AG04450 (cell line): ENCODE results near the gene TYW1. TPM values are rescaled to one million over a fixed set of nuclear protein-coding genes. Genes with fewer than 3 reads are reported as not detected.
"Not testable (repeated sequence)": the region's sequence is repeated elsewhere in the genome, so short reads cannot be mapped to it uniquely, and the experiment has no call there.

Source experiments
- CTCF ChIA-PET: fragments of 300-600, 350-600 bp; formaldehyde crosslinking; extraction: SDS; loops from one replicate; lab custom pipeline; 2022; ENCODE audit warnings: antibody characterized with exemption, inconsistent platforms; lab: Charles Lee
- POLR2A ChIA-PET: fragments of 350-600 bp; formaldehyde crosslinking; extraction: SDS; loops from one replicate; lab custom pipeline; 2021; ENCODE audit warnings: antibody characterized with exemption, inconsistent platforms; lab: Yijun Ruan, JAX
- DNase-seq: peaks from one replicate; pipeline ENCODE4 v3.0.0-alpha.2; 2011; ENCODE audit warnings: low read depth, low spot score
- H3K27ac ChIP-seq: one replicate; pipeline ENCODE4 v1.5.1; 2012; ENCODE audit warnings: low read depth, low read length, control low read depth
- H3K27me3 ChIP-seq: one replicate; pipeline ENCODE4 v1.6.0; 2012; ENCODE audit warnings: low read length; ENCODE audit not compliant: control insufficient read depth, insufficient read depth
- H3K4me3 ChIP-seq: 2 replicates; pipeline ENCODE4 v1.5.1; 2011; ENCODE audit warnings: mild to moderate bottlenecking, low read depth, low read length, control low read depth
- H3K9me3 ChIP-seq: 2 replicates; pipeline ENCODE4 v1.5.1; 2012; ENCODE audit warnings: low read length; ENCODE audit not compliant: control insufficient read depth, insufficient read depth
- polyA plus RNA-seq: library from polyadenylated mRNA; depleted of rRNA; stranded (reverse); fragments of >200 nt; gene quantifications from 2 replicates; pipeline ENCODE4 v1.2.3, GENCODE V29; 2011
- TF ChIP-seq, protein P1 (sequence below): IDR thresholded peaks from 2 replicates; pipeline ENCODE4 v1.5.1; 2011; ENCODE audit warnings: low read depth, low read length, control low read depth, inconsistent platforms

TYW1 gene
- polyA plus RNA-seq, 1 experiment = 19.5 TPM

DNA sequence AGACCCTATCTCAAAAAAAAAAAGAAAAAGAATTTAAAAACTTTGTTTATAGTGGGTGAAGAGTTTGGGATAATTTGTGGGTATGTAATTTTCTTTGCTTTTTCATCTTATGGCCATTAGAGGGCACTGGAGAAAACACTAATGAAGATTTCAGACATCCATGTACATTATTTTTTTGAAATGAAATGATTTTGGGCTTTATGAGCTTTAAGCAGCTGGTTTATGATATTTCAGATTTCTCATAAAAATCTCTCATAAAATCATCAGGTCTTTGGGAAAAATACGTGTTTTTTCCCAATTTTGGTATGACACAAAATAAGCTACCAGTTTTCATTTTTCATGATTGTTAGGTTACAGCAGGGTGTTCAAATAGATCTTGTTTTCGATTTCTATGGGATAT, 44.2 kb downstream of the TYW1 start:
- POLR2A ChIA-PET, H3K9me3 ChIP-seq, H3K27ac ChIP-seq, H3K27me3 ChIP-seq, DNase-seq, H3K4me3 ChIP-seq: not testable (repeated sequence)
- CTCF ChIA-PET = interaction anchor here (0.8 to 1.5 kb wide), 4 partner anchors 11 to 256 kb away, joined by 3 to 4 read pairs (median 4); no protein-coding TSS in a partner anchor
- TF ChIP-seq, protein P1, sequence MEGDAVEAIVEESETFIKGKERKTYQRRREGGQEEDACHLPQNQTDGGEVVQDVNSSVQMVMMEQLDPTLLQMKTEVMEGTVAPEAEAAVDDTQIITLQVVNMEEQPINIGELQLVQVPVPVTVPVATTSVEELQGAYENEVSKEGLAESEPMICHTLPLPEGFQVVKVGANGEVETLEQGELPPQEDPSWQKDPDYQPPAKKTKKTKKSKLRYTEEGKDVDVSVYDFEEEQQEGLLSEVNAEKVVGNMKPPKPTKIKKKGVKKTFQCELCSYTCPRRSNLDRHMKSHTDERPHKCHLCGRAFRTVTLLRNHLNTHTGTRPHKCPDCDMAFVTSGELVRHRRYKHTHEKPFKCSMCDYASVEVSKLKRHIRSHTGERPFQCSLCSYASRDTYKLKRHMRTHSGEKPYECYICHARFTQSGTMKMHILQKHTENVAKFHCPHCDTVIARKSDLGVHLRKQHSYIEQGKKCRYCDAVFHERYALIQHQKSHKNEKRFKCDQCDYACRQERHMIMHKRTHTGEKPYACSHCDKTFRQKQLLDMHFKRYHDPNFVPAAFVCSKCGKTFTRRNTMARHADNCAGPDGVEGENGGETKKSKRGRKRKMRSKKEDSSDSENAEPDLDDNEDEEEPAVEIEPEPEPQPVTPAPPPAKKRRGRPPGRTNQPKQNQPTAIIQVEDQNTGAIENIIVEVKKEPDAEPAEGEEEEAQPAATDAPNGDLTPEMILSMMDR = peak; percentile 31; the same call in 1 of the 2 replicates

DNA sequence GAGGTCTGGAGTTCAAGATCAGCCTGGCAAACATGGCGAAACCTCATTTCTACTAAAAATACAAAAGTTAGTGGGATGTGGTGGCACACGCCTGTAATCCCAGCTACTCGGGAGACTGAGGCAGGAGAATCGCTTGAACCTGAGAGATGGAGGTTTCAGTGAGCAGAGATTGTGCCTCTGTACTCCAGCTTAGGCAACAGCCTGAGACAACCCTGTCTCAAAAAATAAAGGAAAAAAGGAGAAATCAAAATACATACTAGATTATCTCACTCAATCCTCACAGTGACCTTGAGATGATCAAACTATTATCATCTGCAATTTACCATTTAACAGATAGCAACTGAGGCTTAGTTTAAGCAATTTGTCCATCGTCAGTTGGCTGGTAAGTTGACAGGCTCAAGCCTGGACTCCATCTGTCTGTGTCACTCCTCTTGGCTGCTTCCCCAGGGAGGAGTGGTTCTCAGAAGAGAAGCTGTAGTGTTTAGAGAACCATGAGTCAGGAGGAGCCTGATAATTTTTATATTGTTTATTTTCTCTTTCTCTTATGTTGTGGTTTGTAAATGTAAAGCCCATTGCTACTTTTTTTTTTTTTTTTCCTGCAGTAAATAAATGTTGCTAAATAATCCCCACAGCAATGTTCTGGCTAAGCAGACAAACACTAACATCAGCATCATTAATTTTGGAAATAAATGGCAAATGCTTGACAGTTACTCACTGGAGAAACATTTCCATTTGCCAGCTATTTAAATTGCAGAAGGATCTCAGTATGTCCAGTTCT, 46.3 kb downstream of the TYW1 start:
- H3K9me3 ChIP-seq, H3K27ac ChIP-seq, CTCF ChIA-PET, H3K4me3 ChIP-seq, H3K27me3 ChIP-seq: not testable (repeated sequence)
- DNase-seq = peak; percentile 26
- POLR2A ChIA-PET = interaction anchor here (0.7 to 1.0 kb wide), 2 partner anchors 259 to 927 kb away, joined by 7 to 10 read pairs; no protein-coding TSS in a partner anchor

- CTCF ChIA-PET, H3K27me3 ChIP-seq, H3K4me3 ChIP-seq, DNase-seq, H3K9me3 ChIP-seq, H3K27ac ChIP-seq: not testable (repeated sequence)
- POLR2A ChIA-PET = interaction anchor here (0.7 to 1.0 kb wide), 2 partner anchors 259 to 928 kb away, joined by 7 to 10 read pairs; no protein-coding TSS in a partner anchor
Observed at GRCh38 chr7:67043559-67043930, 46.9 kb downstream of the TYW1 start.

DNA sequence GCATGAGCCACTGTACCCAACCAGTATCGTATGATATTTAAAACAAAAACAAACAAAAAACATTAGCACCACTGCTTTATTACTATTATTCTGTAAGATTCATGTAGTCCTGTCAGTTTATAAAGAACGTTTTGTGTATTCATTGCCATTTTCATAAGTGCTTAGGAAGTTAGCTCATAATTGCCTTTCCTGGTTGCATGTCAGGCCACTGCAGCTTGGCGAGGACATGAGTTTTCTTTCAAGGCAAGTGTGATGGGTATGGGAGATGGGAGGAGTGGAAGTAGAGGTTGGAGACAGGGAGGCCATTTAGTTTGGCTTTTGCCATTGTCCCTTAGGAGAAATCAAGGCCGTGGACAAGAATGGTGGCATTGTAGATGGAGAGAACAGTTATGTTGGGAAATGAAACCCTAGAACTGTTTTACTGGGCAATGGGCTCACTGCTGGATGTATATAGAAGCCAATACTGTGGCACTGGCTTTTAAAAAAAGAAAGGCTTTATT, 48.9 kb downstream of the TYW1 start:
- Histone ChIP-seq H3K27ac (no peak overlapping the region), H3K9me3 (no peaks in the 10 kb centered on the region), H3K4me3 (no peak overlapping the region), H3K27me3 (no peaks in the 10 kb centered on the region)
- CTCF ChIA-PET = no interaction called here
- no peak for DNase-seq
- POLR2A ChIA-PET = no interaction called here
- TF ChIP-seq, protein P1 = no peak

DNA sequence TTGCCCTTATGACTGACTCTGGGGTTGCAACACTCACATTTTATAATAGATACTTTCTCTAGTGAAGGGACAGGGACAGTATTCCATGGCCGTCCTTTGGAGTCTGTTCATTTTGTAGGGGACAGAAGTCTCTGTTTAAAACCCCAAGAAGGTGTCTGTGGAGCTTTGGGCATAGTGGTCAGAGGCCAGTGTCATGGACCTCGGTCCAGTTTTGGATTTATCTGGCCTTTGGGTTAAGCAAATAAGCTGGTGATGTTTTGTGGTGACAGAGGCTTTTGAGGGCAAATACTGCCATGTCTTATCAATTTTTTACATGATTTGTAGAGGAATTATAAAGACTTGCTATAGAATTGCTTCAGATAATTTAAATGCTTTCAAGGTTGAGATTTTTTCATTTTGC, 50.2 kb downstream of the TYW1 start:
- H3K27me3 ChIP-seq, H3K27ac ChIP-seq, DNase-seq, H3K9me3 ChIP-seq, H3K4me3 ChIP-seq, CTCF ChIA-PET: not testable (repeated sequence)
- POLR2A ChIA-PET = interaction anchor here (0.7 kb wide), 1 partner anchor 171 kb away, joined by 6 read pairs; no protein-coding TSS in a partner anchor

GRCh38 chr7:67049908-67050307, 53.3 kb downstream of the TYW1 start:
- DNase-seq, POLR2A ChIA-PET, H3K4me3 ChIP-seq, H3K27me3 ChIP-seq, CTCF ChIA-PET, H3K27ac ChIP-seq, H3K9me3 ChIP-seq: not testable (repeated sequence)

DNA sequence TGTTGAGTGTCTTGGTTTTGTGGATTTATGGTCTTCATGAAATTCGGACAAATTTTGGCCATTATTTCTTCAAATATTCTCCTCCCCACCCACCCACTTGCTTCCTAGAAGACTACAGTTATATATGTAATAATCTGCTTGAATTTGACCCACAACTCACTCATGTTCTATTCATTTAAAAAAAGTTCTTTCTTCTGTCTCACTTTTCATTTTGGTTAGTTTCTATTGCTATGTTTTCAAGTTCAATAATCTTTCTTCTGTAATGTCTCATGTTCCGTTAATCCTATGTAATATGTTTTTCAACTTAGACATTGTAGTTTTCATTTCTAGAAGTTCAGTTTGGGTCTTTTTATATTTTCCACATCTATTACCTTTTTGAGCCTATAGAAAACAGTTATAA, 55.5 kb downstream of the TYW1 start:
- DNase-seq, POLR2A ChIA-PET, H3K27ac ChIP-seq, H3K9me3 ChIP-seq, H3K27me3 ChIP-seq, H3K4me3 ChIP-seq: not testable (repeated sequence)
- CTCF ChIA-PET = interaction anchor here (0.8 kb wide), 1 partner anchor 12 kb away, joined by 4 read pairs; no protein-coding TSS in a partner anchor
